ENCODE measurements around the gene EFNB2. TPM values are rescaled to one million over a fixed set of nuclear protein-coding genes. Genes with fewer than 3 reads are reported as not detected.

The EFNB2 gene
- total and polyA plus RNA-seq, 9 of the 15 experiments (the other 6 are each of a cell fraction or from before 2014, with no cell fraction given), result 0.01 to 0.29 (median 0.18) TPM

DNA sequence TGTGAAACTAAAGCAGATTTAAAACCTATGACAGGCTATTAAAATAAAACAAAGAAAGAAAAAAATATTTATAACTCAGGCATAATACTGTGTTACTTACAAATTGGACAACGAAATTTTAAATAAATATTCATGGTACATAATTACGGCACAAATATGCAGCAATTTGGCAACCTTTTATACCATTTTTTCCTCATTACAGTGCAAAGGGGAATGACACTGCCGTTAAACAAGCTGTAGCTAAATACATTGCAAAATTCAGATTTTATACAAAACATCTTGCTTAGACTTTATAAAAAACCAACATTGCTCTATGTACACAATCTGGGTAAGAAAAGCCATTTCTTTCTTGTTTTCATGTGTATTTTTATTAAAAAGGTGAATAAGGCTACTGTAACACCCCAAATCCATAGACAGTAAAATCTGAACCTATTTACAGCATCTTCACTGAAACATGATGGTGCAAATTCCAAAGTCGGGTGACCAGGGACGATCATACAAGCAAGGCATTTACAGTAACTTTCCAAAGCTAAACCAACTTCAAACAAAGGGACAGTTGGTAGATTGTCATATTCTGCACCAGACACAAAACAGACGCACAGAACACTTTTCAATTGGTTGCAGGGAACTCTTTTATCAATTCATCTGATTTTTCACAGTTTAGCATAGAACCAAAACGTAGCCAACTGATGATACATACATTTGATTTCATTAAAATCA lies 45.5 kb downstream of the EFNB2 start (continued):
- TF ChIP-seq CREB5 (CRISPR knock-in tag; IDR thresholded peaks at IDR 0.05), result no peak
- TF ChIP-seq ZBTB11 (CRISPR knock-in tag; IDR thresholded peaks at IDR 0.05), result no peak
- TF ChIP-seq SIRT6 (IDR thresholded peaks at IDR 0.05; ENCODE audit: low read depth, low read length), result no peak
- no peak for TF ChIP-seq ZNF644 (tag; IDR thresholded peaks at IDR 0.05; ENCODE audit: low read depth)
- TF ChIP-seq TRIM24 (IDR thresholded peaks at IDR 0.05), result no peak

Data from K562 (cell line).